ENCODE data around the gene ZCCHC7.

- TF ChIP-seq CTCF (IDR thresholded peaks at IDR 0.05) (no peak), POLR2A (IDR thresholded peaks at IDR 0.05) (no peak)
These were observed 163.5 kb downstream of the ZCCHC7 start for GRCh38 chr9:37283730-37284325.

All from thyroid gland (tissue), 4 donors.